Superior temporal gyrus (tissue), 1 donor: ENCODE results near the gene PRRG4.
"Not testable (repeated sequence)": the region's sequence is repeated elsewhere in the genome, so short reads cannot be mapped to it uniquely, and the experiment has no call there.

ENCODE experiments used
- DNase-seq: peaks from one replicate; pipeline ENCODE4 v3.0.0-alpha.2; 2016; ENCODE audit errors: extremely low spot score

Gene PRRG4

DNA sequence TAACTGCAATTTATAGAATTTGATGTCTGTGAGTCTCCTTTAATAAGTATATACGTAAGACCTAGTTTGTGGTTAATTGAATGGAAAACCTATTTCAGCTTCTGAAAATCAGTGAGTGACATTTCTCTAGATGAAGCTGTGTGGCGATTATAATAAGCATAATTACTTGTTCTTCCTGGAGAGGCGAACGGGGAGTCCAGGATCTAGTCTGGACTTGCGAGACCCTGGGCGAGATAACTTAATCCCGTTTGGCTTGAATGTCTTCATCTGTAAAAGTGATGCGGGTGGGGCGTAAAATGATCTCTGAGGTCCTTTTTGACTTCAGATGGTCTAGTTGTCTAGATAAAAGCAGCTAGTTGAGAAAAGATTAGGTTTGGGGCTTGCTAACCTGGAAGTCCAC, 1.1 kb downstream of the PRRG4 start:
- DNase-seq = no peak

GRCh38 chr11:32831221-32831620, 1.5 kb downstream of the PRRG4 start:
- DNase-seq = no peak

DNA sequence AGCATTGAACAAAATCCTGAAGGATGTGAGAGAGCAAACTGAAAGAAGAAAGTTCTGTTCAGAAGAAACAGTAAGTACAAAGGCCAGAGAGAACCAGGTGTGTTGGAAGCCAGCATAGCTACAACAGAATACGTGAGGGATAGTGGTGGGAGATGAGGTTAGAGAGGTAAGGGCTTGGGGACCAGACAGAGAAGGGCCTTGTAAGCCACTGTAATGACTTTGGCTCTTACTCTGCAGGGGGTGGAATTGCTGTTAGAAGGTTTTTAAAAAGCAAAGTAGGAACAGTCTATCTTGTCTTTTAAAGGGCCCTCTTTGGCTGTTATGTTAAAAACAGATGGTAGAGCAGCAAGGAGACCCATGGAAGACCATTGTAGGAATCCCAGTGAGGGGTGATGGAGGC, 4.2 kb downstream of the PRRG4 start:
- DNase-seq = no peak

GRCh38 chr11:32836946-32837345, 7.2 kb downstream of the PRRG4 start:
- DNase-seq = no peak

- DNase-seq = no peak
Observed at GRCh38 chr11:32838505-32839274, 9.0 kb downstream of the PRRG4 start.

DNA sequence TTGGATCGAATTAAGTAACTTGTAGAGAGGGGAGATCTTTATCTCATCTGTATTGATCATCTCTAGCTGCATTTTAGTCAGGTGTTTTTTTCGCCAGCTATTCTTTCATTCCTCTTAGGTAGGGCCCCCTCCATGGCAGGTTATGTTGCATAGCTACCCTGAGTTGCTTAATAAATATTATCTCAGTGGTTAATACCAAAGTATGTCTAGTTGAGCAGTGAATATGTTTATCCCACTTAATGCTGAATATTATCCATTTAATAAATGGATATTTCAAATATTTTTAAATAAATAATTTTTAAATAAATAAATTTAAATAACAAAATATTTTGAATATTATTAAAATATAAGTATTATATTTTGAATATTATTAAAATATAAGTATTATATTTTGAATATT, 9.6 kb downstream of the PRRG4 start:
- no peak for DNase-seq

DNA sequence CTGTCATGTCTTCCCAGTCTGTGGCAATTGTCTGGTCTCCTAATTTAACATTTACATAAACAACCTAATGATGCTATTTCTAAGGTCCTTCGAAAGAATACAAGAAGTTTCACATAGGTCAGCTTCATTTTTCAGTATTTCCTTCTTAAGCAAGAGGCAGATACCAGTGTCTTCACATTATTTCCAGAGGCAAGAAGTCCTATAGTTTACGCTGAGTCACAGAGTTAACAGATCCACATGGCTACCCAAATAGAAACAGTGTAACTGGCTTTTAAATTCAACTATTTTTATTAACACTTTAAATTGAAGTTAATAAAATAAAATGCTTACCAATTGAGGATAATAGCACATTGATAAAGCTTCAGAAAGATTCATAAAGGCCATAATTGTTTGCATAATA, 10.9 kb downstream of the PRRG4 start:
- DNase-seq = no peak

DNA sequence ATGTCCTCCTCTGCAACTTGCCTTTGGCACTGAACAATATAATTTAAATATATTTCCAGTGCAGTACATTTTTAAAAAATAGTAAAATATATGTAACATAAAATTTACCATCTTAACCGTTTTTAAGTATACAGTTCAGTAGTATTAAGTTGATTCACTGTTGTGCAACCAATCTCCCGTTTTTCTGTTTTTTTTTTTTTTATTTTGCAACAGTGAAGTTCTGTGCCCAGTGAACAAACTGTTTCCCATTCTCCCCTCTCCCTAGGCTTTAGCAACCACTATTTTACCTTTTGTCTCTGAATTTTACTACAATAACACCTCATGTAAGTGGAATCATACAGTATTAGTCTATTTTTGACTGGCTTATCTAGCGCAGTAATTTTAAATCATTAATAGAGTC, 13.8 kb downstream of the PRRG4 start:
- DNase-seq = no peak

- DNase-seq = no peak
Observed at GRCh38 chr11:32847511-32847910, 17.8 kb downstream of the PRRG4 start.

DNA sequence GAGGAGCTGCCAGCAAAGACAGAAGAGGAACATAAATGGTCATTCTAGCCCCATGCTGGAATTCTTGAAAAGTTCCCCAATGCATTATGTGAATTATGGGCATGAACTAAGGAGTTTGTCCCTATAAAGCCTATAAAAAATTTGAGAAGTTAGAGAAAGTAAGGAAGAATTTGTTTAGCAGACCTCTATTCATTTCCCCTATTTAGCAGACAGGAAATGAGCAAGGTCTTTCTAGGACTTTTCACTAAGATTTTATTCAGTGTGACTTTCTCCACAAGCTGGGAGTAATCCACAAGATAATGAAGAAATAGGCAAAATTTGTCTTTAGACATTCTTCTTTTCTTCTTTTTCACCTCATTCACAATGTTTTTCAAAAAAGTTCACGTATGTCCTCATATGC, 20.0 kb downstream of the PRRG4 start:
- DNase-seq = no peak

GRCh38 chr11:32851251-32851650, 21.5 kb downstream of the PRRG4 start:
- DNase-seq = peak; percentile 29

DNA sequence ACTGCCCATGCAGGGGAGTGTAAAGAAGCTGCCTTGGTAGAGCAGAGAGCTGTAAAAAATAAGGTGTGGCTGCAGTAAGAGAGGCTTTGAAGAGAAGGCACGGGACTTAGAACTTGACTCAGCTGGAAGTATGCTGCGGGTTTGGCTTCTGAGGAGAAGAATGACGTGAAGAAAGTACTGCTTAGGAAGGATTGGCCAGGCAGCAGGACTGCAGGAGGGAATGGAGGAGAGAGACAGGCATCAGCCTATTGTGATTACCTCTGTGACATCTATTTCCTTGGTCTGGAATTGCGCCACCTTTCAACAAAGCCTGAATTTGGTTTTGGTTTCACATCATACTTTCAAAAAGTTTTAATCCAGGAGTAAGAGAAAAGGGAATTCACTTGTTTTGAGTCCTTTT, 22.5 kb downstream of the PRRG4 start:
- DNase-seq = no peak

DNA sequence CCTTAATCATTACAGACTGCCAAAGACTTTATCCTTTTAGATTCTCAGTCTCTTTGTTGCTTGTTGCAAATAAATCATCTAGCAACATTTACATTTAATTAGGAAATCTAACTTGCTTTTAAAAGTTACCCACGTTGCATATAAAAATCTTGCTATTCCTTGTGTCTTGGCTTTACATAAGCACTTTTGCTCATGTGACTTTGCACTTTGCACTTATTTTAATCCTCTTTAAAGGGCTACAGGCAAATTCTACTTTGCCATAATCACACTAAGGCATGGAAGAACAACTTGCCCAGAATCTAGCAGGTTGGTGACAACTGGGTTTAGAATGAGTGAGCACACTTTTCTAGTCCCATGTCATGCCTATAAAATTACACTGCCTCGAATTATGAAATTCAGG, 25.9 kb downstream of the PRRG4 start:
- no peak for DNase-seq

DNA sequence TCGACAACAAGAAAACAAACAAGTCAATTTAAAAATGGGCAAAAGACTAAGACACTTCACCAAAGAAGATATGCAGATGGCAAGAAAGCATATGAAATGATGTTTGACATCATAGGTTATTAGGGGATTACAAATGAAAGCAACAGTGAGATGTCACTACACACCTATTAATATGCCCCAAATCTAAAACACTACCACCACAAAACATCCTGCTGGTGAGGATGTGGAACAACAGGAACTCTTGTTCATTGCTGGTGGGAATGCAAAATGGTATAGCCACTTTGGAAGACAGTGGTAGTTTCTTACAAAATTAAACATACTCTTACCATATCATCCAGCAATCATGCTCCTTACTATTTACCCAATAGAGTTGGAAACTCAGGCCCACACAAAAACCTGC, 29.0 kb downstream of the PRRG4 start:
- DNase-seq = no peak

- no peak for DNase-seq
Observed at GRCh38 chr11:32861850-32862577, 32.3 kb downstream of the PRRG4 start.

- no peak for DNase-seq
Observed at GRCh38 chr11:32864555-32864954, 34.8 kb downstream of the PRRG4 start.

- not testable (repeated sequence) for DNase-seq
Observed at GRCh38 chr11:32868752-32869151, 39.0 kb downstream of the PRRG4 start.

DNA sequence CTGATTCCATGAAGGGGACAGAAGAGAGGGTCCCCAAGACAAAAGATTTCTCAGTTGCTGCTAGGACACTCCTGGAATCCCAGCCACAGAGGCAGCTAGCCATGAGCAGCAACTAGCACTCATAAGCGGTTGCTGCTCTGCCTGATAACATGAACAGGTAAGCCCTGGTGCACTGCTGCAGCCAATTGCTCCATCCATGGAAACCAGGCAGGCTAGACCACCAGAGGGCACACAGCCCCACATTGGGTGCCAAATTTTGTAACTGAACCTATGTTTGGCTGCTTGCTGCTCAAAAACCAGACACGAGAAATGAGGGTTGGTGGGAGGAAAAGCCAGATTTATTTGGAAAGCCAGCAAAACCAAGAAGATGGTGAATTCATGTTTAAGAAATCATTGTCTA, 40.9 kb downstream of the PRRG4 start:
- no peak for DNase-seq

GRCh38 chr11:32874132-32874531, 44.4 kb downstream of the PRRG4 start:
- no peak for DNase-seq

DNA sequence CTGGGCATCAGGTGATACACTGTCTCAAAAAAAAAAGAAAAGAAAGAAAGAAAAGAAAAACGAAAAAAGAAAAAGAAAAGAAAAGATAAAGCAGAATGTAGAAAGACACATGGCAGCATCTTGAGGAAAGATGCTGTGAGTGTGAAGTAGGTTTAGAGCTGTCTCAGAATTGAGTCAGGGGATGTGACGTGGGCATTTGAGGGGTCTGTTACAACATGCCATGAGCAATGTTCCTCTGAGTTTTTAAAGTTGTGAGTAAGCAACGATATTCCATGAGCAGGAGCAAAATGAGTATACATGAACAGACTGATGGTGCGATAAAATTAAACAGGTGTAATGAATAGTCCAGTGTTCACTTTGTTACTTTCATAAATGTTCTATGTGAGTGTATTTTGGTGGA, 51.6 kb downstream of the PRRG4 start:
- no peak for DNase-seq

DNA sequence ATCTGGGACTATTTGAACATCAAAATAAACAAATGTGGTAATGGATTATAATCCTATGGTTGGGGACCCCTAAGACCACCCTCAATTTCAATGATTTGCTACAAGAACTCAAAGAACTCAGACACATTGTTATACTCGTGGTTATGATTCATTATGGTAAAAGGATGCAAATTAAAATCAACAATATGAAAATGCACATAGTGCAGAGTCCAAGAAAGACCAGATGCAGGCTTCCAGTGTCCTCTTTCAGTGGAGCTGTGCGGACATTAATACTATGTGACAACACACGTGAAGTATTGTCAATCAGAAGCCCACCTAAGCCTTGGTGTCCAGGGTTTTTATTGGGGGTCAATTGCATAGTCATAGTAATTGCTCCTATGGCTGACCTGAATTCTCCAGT, 53.7 kb downstream of the PRRG4 start:
- no peak for DNase-seq

GRCh38 chr11:32884023-32884422, 54.3 kb downstream of the PRRG4 start:
- no peak for DNase-seq

DNA sequence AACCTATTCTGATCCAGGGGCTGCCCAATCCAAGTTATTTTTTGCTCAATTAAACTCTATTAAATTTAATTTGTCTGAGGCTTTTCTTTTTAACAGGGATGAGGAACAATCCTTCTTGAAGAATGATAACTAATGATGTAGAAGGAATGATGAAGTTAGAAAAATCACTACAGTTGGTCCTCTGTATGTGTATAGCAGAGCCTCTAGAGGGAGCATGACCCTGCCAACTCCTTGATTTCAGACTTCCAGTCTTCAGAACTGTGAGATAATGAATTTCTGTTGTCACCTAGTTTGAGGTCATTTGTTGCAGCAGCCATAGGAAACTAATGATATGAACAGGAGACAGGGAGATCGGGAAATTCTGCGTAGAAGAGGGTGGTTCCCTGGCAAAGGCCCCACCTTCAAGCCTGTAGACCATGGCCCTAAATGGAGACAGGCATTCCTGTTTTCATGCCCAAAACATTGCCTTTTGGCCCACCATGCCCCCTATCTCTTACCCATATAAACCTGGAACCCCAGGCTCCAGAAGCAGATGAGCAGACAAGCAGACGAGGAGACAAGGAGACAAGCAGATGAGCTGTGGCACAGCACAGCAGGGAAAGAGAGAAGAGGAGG, 55.1 kb downstream of the PRRG4 start:
- DNase-seq = no peak
